Body of pancreas (tissue), 4 donors: ENCODE measurements around the gene ANXA5. TPM values are rescaled to one million over a fixed set of nuclear protein-coding genes. Genes with fewer than 3 reads are reported as not detected.

Experiments
- ATAC-seq: fragments of 150-250 bp; one replicate; pipeline ENCODE4 v1.9.1; 2016
- DNase-seq, 4 donors: peaks; one replicate each; pipeline ENCODE4 v3.0.0-alpha.2; 2019
- H3K27ac ChIP-seq, 4 donors: fragments of 200-600 bp; sonication (generic); 1 replicate in 3 of 4; 2 replicates in 1 of 4; pipeline versions ENCODE4 v1.5.1 to v1.6.1; 2016 to 2019; ENCODE audit warnings: mild to moderate bottlenecking in 1 of 4, mixed read lengths in 1 of 4, moderate library complexity in 1 of 4
- H3K27me3 ChIP-seq, 2 donors: fragments of 200-600 bp; sonication (generic); one replicate each; pipeline ENCODE4 v1.6.0; 2016; ENCODE audit warnings: mild to moderate bottlenecking in 1 of 2
- H3K36me3 ChIP-seq, 2 donors: fragments of 200-600 bp; sonication (generic); replicated peaks in 1 of 2; 2 replicates each; pipeline ENCODE4 v1.5.1; 2016; ENCODE audit warnings: low read depth in 2 of 2; ENCODE audit not compliant: insufficient read depth in 1 of 2
- H3K4me1 ChIP-seq: fragments of 200-600 bp; sonication (generic); one replicate; pipeline ENCODE4 v1.6.0; 2016
- H3K4me3 ChIP-seq, 2 donors: fragments of 200-600 bp; sonication (generic); 1 replicate in 1 of 2; 2 replicates in 1 of 2; pipeline ENCODE4 v1.5.1; 2016 to 2019
- H3K9me3 ChIP-seq, 3 donors: fragments of 200-600 bp; sonication (generic); 1 replicate in 2 of 3; 2 replicates in 1 of 3; pipeline ENCODE4 v1.5.1; 2016
- POLR2A ChIP-seq, 3 donors: fragments of 450-650 bp; IDR thresholded peaks; one replicate each; pipeline ENCODE4 v1.6.1; 2016; ENCODE audit warnings: antibody characterized with exemption in 3 of 3, mild to moderate bottlenecking in 2 of 3
- WGBS, 2 donors: methylation state at CpG; one replicate each; pipeline ENCODE4 v1.1.5; 2017; 5-methylcytosine and 5-hydroxymethylcytosine counted together
- intact Hi-C: fragments of 100-400 bp; cut with DNase I; formaldehyde crosslinking; loops from one replicate; pipeline ENCODE4 v1.15.1; 2023
- total RNA-seq, 2 donors: library from RNA; depleted of rRNA; stranded (reverse); fragments of >200 nt; gene quantifications; one replicate each; pipeline ENCODE4 v1.1.0, GENCODE V29; 2016
- TF ChIP-seq, protein P1 (sequence below), 7 experiments: fragments of 450-650 bp in 4 of 7; fragments of 200-600 bp in 3 of 7; sonication (generic) in 3 of 7; IDR thresholded peaks; one replicate each; pipeline ENCODE4 v1.5.1; 2016 to 2019; ENCODE audit warnings: antibody characterized with exemption in 7 of 7

The ANXA5 gene
- total RNA-seq, 2 donors from 2014 or later: 126 to 180 TPM

DNA sequence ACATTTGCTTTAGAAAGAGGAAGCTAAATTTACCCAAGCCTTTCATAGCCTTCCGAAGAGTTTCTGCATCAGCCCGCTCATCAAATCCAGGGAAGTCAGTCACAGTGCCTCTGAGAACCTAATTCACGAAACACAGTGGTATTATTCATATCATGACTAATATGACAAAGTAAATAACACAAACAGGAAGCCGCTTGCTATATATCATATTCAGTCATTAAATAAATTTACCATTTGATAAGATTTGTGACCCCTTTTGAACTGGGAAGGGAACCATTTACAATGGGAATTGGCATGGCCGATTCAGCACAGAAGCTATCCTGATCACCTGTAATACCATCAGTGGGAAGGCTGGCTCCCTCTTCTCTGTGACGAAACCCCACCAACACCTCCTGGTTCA lies 10.5 kb downstream of the ANXA5 start:
- Histone ChIP-seq H3K4me1 (peaks cover 40% of the 10 kb centered on the region), H3K27me3 (no peaks in the 10 kb centered on the region), H3K27ac (peak overlapping the region in 1 of 4 donors; percentile 15), H3K4me3 (no peak overlapping the region), H3K9me3 (no peaks in the 10 kb centered on the region), H3K36me3 (peaks cover 5 to 10% of the 10 kb centered on the region in 2 donors)
- DNase-seq (no peak), ATAC-seq (no peak)
- WGBS, 2 donors: 43 to 53% methylated on average over 6 of the region's 6 CpGs
- TF ChIP-seq, protein P1, sequence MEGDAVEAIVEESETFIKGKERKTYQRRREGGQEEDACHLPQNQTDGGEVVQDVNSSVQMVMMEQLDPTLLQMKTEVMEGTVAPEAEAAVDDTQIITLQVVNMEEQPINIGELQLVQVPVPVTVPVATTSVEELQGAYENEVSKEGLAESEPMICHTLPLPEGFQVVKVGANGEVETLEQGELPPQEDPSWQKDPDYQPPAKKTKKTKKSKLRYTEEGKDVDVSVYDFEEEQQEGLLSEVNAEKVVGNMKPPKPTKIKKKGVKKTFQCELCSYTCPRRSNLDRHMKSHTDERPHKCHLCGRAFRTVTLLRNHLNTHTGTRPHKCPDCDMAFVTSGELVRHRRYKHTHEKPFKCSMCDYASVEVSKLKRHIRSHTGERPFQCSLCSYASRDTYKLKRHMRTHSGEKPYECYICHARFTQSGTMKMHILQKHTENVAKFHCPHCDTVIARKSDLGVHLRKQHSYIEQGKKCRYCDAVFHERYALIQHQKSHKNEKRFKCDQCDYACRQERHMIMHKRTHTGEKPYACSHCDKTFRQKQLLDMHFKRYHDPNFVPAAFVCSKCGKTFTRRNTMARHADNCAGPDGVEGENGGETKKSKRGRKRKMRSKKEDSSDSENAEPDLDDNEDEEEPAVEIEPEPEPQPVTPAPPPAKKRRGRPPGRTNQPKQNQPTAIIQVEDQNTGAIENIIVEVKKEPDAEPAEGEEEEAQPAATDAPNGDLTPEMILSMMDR (IDR thresholded peaks at IDR 0.05): no peak
- no peak for TF ChIP-seq POLR2A (IDR thresholded peaks at IDR 0.05)
- intact Hi-C loops: no loop called here

GRCh38 chr4:121685257-121685656 lies 11.5 kb downstream of the ANXA5 start:
- Histone ChIP-seq H3K27me3 (no peaks in the 10 kb centered on the region), H3K9me3 (no peaks in the 10 kb centered on the region), H3K27ac (no peak overlapping the region), H3K36me3 (peaks cover 5 to 17% of the 10 kb centered on the region in 2 donors), H3K4me3 (no peak overlapping the region), H3K4me1 (peaks cover 31% of the 10 kb centered on the region)
- ATAC-seq: no peak
- TF ChIP-seq, protein P1 (IDR thresholded peaks at IDR 0.05): no peak
- TF ChIP-seq POLR2A (IDR thresholded peaks at IDR 0.05): no peak
- DNase-seq: no peak
- WGBS, 2 donors: 85 to 88% methylated on average over 2 of the region's 2 CpGs
- intact Hi-C loops: no loop called here

DNA sequence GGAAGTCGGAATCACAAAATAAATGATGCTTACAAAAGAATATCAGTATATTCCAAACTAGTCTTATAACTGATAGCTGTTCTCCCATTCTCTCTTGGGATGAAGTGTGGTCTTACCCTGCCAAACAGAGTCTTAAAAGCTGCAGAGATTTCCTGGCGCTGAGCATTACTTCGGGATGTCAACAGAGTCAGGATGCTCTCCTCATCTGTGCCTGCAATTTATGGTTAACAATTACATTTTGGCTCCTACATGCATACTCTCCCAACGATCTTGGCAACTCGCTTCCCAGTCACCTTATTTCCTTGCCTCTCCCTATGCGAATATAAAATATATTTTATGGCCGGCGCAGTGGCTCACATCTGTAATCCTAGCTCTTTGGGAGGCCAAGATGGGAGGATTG lies 12.2 kb downstream of the ANXA5 start:
- DNase-seq: no peak
- Histone ChIP-seq H3K27ac (no peak overlapping the region), H3K4me1 (peaks cover 24% of the 10 kb centered on the region), H3K4me3 (no peak overlapping the region), H3K9me3 (no peaks in the 10 kb centered on the region), H3K27me3 (no peaks in the 10 kb centered on the region), H3K36me3 (peaks cover 5 to 20% of the 10 kb centered on the region in 2 donors)
- 88 to 98% methylated on average over 8 of the region's 8 CpGs for WGBS, 2 donors
- intact Hi-C loops: no loop called here
- ATAC-seq: no peak
- no peak for TF ChIP-seq POLR2A (IDR thresholded peaks at IDR 0.05)
- TF ChIP-seq, protein P1 (IDR thresholded peaks at IDR 0.05): no peak

DNA sequence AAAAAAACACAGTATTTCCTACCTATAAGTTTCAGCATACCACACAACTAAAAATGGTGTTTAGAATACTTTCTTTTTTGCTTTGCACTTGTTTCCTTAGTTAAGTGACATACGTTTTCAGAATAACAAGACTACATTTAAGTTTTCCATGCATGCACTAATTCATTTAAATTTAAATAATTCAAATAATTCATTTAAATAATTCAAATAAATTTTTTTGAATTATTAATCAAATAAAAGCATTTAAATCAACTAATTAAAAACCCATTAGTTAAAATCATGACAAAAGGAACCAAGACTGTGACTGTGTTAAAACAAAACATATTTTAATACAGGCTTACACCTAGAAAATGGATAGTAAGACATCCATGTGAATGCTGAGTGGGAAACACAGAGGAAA lies 12.8 kb downstream of the ANXA5 start:
- peaks cover 19% of the 10 kb centered on the region for H3K4me1 ChIP-seq
- H3K36me3 ChIP-seq: peaks cover 5 to 23% of the 10 kb centered on the region in 2 donors
- DNase-seq: no peak
- WGBS, 2 donors: 79 to 95% methylated on average over 1 of the region's 1 CpG
- H3K4me3 ChIP-seq: no peak overlapping the region
- no peak for ATAC-seq
- no peaks in the 10 kb centered on the region for H3K9me3 ChIP-seq
- no peaks in the 10 kb centered on the region for H3K27me3 ChIP-seq
- H3K27ac ChIP-seq: no peak overlapping the region
- intact Hi-C loops: no loop called here
- TF ChIP-seq POLR2A (IDR thresholded peaks at IDR 0.05): no peak
- TF ChIP-seq, protein P1 (IDR thresholded peaks at IDR 0.05): no peak

GRCh38 chr4:121680571-121680970 lies 16.2 kb downstream of the ANXA5 start:
- WGBS, 2 donors: 71 to 72% methylated on average over 3 of the region's 3 CpGs

More at GRCh38 chr4:121680571-121680970, 16.2 kb downstream of the ANXA5 start:
- Histone ChIP-seq H3K27me3 (no peaks in the 10 kb centered on the region), H3K36me3 (peaks cover 5 to 24% of the 10 kb centered on the region in 2 donors), H3K9me3 (no peaks in the 10 kb centered on the region), H3K4me1 (no peaks in the 10 kb centered on the region), H3K4me3 (no peak overlapping the region), H3K27ac (no peak overlapping the region)
- ATAC-seq: no peak
- intact Hi-C loops: no loop called here
- TF ChIP-seq, protein P1 (IDR thresholded peaks at IDR 0.05): no peak
- TF ChIP-seq POLR2A (IDR thresholded peaks at IDR 0.05): no peak
- no peak for DNase-seq
